ENCODE measurements around the gene CTNND1. TPM values are rescaled to one million over a fixed set of nuclear protein-coding genes. Genes with fewer than 3 reads are reported as not detected.

Gene CTNND1
- total and polyA plus RNA-seq, 9 of the 15 experiments (the other 6 are each of a cell fraction or from before 2014, with no cell fraction given) = 11.1 to 74.0 (median 43.3) TPM

- TF ChIP-seq NCOA2 (IDR thresholded peaks at IDR 0.05; ENCODE audit: partially characterized antibody in 2 of 2) = no peak
- TF ChIP-seq, protein P1, sequence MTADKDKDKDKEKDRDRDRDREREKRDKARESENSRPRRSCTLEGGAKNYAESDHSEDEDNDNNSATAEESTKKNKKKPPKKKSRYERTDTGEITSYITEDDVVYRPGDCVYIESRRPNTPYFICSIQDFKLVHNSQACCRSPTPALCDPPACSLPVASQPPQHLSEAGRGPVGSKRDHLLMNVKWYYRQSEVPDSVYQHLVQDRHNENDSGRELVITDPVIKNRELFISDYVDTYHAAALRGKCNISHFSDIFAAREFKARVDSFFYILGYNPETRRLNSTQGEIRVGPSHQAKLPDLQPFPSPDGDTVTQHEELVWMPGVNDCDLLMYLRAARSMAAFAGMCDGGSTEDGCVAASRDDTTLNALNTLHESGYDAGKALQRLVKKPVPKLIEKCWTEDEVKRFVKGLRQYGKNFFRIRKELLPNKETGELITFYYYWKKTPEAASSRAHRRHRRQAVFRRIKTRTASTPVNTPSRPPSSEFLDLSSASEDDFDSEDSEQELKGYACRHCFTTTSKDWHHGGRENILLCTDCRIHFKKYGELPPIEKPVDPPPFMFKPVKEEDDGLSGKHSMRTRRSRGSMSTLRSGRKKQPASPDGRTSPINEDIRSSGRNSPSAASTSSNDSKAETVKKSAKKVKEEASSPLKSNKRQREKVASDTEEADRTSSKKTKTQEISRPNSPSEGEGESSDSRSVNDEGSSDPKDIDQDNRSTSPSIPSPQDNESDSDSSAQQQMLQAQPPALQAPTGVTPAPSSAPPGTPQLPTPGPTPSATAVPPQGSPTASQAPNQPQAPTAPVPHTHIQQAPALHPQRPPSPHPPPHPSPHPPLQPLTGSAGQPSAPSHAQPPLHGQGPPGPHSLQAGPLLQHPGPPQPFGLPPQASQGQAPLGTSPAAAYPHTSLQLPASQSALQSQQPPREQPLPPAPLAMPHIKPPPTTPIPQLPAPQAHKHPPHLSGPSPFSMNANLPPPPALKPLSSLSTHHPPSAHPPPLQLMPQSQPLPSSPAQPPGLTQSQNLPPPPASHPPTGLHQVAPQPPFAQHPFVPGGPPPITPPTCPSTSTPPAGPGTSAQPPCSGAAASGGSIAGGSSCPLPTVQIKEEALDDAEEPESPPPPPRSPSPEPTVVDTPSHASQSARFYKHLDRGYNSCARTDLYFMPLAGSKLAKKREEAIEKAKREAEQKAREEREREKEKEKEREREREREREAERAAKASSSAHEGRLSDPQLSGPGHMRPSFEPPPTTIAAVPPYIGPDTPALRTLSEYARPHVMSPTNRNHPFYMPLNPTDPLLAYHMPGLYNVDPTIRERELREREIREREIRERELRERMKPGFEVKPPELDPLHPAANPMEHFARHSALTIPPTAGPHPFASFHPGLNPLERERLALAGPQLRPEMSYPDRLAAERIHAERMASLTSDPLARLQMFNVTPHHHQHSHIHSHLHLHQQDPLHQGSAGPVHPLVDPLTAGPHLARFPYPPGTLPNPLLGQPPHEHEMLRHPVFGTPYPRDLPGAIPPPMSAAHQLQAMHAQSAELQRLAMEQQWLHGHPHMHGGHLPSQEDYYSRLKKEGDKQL (CRISPR knock-in tag; IDR thresholded peaks at IDR 0.05; ENCODE audit: borderline replicate concordance) = no peak
- TF ChIP-seq ZC3H11A (IDR thresholded peaks at IDR 0.05; ENCODE audit: low read depth, low read length) = no peak
- TF ChIP-seq ZNF740 (CRISPR knock-in tag; IDR thresholded peaks at IDR 0.05) = peak; percentile 24; the same call in 1 of the 2 replicates
- TF ChIP-seq ZNF740 (tag; IDR thresholded peaks at IDR 0.05) = no peak
- TF ChIP-seq SIX5 (IDR thresholded peaks at IDR 0.05; ENCODE audit: borderline replicate concordance in 1 of 2, insufficient read depth in 1 of 2, low read depth in 1 of 2, low read length in 2 of 2) = no peak
- TF ChIP-seq, protein P2, sequence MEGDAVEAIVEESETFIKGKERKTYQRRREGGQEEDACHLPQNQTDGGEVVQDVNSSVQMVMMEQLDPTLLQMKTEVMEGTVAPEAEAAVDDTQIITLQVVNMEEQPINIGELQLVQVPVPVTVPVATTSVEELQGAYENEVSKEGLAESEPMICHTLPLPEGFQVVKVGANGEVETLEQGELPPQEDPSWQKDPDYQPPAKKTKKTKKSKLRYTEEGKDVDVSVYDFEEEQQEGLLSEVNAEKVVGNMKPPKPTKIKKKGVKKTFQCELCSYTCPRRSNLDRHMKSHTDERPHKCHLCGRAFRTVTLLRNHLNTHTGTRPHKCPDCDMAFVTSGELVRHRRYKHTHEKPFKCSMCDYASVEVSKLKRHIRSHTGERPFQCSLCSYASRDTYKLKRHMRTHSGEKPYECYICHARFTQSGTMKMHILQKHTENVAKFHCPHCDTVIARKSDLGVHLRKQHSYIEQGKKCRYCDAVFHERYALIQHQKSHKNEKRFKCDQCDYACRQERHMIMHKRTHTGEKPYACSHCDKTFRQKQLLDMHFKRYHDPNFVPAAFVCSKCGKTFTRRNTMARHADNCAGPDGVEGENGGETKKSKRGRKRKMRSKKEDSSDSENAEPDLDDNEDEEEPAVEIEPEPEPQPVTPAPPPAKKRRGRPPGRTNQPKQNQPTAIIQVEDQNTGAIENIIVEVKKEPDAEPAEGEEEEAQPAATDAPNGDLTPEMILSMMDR (IDR thresholded peaks at IDR 0.05 in 2 of 3, conservative IDR thresholded peaks at IDR 0.05 in 1 of 3; ENCODE audit: insufficient read depth in 2 of 3, low read depth in 1 of 3, low read length in 3 of 3) = peak; percentile 45 to 70 (median 52); a peak in 5 of 6 replicates
Observed at GRCh38 chr11:57751676-57752253, 9.8 kb upstream of the CTNND1 start, which contains the start of gene BTBD18 (continued).

All from K562 (cell line).